HG03520 (cell line): ENCODE measurements around the gene SLC32A1.

Experiments
- ATAC-seq: cut with Tn5 transposase; IDR thresholded peaks from one replicate; pipeline ENCODE4 v1.9.1; 2021; ENCODE audit warnings: mild to moderate bottlenecking, moderate library complexity; ENCODE audit not compliant: unreplicated experiment

The SLC32A1 gene, protein sequence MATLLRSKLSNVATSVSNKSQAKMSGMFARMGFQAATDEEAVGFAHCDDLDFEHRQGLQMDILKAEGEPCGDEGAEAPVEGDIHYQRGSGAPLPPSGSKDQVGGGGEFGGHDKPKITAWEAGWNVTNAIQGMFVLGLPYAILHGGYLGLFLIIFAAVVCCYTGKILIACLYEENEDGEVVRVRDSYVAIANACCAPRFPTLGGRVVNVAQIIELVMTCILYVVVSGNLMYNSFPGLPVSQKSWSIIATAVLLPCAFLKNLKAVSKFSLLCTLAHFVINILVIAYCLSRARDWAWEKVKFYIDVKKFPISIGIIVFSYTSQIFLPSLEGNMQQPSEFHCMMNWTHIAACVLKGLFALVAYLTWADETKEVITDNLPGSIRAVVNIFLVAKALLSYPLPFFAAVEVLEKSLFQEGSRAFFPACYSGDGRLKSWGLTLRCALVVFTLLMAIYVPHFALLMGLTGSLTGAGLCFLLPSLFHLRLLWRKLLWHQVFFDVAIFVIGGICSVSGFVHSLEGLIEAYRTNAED

DNA sequence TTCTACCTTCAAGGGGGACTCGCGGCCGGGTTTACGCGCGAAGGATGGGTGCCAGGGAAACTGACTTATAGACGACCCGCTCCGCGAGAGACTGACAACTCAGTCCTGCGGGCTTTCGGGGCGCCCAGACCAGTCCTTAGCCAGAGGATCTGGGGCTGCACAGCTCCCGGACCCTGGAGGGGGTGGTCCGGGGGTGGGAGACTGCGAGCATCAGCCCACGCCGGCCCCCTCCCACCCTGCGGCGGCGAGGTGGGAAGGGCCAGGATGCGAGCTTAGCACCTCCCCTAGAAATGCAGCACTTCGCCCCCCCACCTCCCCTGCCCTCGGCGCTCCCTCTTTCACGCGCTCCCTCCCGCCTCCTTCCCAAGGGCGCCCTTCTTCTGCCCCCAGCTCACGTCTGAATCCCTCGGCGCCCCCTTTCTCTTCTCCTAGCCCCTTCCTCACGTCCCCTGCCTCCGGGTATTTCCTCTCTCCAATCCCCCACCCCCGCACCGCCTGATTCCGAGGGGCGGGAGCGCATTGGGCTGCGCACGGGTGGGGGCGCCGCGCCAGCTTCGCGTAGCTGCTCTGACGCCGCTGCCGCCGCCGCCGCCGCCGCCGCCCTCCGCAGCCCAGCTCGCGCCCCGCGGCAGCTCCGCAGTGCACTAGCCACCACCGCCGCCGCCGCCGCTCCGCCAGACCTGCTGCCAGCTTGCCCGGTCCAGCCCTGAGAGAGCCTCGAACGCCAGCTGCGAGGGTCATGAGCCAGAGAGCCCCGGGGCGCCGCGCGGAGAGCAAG lies at the start of gene SLC32A1:
SLC32A1 (plus strand) TSS at position 639 of the 778 bp plus-strand sequence. CDS start 239 bp downstream, outside the sequence.
- no peak for ATAC-seq

DNA sequence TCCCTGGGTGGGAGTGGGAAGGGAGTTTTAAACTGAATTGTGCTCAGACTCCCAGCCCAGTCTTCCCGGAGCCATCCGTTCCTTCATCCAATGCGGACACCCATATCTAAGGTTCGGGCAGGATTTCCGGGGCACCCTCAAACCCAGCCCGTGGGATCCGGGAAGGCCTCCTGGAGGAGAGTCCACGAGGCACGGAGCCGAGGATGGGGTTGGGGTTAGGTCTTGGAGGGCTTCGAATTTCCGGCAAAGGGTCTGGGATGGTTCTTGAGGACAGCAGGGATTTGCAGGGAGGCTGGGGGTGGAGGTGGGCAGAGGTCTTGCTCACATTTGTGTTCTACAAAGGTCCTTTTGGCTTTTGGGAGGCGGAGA lies 49.5 kb upstream of the SLC32A1 start:
- no peak for ATAC-seq

DNA sequence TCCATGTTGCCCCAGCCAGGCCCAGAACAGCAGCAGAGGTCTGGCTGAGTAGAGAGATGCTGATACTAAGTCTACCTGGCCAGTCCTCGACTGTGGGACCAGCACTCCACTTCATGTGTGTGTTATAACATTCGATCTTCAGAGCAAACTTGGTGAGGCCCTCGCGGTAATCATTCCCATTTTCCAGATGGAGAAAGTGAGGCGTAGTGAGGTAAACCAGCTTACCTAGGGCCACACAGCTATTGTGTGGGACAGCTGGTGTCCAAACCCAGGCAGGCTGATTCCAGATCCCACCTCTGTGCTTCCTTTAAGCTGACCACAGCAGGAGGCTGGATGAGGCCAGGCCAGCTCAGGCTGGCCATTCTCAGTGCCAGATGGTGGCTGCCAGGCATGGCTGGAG lies 47.7 kb upstream of the SLC32A1 start:
- ATAC-seq = no peak

DNA sequence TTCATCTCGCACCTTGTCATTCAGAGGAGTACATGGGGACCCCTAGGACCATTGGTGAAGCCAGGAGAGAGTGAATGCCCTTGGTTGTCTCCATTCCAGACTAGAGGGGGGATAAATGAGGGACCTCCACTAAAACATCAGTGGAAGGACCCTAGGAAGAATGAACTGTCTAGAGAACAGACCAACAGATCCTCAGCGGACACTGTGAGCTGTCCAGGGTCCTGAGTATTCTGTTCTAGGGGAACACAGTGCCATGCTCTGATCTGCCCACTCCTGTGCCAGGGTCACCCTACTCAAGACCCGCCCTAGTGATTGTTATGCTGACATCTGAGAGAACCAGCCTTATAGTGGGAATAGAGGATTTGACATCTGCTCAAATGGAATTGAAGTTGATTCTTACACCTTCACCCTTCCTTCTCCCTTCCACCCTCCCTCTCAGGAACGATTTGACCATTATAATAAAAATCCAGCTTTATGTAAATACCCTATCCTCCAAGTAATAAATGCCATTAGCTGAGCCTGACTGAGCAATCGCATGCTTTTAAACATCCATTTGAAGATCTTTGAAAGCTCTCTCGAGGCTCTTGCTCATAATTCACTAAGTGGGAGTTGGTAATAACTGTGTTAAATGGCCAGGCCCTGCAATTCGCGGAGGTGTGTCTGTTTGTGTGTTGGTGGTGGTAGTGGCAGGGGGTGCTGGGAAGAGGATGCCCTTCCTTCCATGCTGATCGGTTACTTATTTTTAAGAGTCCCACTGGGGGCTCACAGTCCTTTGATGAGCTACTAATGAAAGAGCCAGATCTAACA lies 43.6 kb upstream of the SLC32A1 start:
- ATAC-seq = no peak

DNA sequence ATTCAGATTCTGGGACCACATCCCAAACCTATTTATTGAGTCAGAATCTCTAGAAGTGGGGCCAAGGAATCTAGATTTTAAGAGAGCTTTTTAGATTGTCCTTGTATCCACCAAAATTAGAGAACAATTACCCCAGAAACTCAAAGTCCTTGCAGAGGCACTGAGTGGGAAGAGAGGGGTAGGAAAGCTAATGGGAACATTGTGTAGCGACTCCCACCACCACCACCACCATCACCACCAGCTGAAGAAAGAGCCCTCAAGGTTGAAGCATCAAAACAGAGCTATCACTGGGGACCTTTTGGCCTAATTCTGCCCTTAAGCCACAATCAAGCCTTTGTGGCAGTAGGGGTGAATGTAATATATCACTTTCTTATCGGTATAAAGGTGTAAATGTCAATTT lies 39.0 kb upstream of the SLC32A1 start:
- no peak for ATAC-seq

DNA sequence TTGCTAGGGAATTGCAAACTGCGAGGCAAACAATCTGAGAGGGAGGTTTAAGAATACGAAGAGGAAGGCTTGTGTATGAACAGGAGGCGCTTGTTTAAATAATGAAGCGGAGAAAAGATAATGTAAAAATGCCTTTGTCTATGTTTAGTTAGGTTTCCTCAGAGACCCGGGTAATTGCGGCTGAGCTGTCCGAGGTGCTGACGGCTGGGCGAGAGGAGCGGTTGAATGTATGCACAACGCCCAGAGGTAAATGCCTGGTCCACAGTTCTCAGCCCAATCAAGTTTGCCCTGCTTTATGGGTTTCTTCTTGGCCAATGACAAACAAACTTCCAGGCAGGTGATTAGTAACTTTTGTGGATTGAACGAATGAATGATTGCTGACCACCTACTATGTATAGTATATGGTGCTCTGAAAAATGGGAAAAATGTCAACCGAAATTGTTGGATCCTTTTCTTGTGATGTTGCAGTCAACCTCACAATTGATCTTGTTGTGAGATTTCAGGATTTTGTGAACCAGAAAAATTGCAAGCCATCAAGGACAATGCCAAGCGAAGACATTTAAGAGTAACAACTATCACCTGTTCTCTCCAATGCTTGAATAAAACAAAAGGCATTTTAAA lies 38.3 kb upstream of the SLC32A1 start:
- ATAC-seq = no peak

DNA sequence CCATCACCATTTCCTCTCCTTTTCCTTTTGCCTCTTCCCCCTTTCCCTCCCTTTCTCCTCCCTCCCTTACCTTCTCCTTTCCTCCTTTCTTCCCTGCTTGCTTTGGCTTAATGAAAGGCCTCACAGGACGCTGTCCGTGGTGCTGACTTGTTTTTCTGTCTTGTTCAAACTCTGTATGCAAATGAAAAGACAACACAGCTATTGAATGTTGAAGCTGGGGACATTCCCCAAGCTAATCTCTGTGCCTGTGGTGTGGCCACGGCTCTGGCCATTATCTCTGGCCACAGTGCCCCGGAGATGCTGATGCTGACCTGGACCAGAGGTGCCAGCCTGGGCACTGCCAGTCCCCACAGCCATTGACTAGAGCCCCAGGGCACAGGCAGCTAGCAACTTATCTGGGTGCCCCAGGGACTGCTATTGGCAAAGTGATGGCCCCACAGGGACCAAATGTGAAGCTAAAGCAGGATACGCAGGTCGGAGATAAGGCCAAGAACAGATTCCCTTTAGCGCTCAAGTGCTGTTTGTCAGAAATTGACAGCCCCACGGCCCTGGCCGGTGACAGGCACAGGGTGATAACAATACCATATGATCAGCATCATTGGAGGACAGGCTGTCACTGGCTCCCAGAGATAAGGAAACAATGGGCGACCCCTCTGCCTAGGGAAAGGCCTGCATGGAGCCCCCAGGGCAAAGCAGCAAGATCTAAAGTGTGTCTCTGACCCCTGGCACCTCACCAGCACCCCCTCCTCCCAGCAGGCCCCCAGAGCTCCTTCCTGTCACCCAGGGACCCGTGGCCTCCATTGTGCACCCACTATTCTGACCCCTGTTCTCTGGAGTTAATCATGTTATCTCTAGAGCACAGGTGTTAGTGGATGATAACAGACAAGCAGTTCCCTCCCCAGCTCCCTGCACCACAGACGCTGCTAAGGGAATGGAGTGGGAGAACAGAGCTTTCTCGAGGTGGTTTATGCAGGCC lies 31.6 kb upstream of the SLC32A1 start:
- no peak for ATAC-seq

DNA sequence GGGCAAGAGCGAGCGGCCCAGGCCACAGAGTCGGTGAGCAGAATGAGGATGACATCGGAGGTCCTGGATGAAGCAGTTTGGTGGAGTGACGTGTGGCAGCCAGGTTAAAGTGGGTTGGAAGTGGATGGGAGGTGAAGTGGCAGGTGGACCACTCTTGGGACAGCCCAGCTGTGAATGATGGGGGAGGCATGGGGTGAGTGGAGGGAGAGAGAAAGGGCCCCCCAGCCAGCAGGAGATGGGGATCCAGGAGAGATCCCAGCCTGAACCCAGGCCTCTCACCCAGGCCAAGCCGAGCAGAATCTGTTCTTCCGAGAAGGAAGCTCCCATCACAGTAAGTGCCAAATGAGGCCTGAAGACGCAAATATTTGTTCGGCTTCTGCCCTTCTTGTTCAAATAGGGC lies 27.0 kb upstream of the SLC32A1 start:
- no peak for ATAC-seq

DNA sequence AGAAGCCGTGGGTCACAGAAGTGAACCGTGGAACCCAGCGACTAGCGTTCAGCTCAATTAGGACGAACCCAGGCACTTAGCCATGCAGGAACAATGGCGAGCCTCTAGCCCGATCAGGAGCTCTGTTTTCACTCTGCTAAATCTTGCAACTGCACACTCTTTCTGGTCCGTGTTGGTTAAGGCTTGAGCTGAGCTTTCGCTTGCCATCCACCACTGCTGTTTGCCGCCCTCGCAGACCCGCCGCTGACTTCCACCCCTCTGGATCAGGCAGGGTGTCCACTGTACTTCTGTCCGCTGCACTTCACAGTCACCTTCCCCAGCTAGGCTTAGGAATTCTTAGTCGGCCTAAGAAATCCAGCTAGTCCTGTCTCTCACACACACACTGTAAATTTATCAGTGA lies 25.7 kb upstream of the SLC32A1 start:
- no peak for ATAC-seq

DNA sequence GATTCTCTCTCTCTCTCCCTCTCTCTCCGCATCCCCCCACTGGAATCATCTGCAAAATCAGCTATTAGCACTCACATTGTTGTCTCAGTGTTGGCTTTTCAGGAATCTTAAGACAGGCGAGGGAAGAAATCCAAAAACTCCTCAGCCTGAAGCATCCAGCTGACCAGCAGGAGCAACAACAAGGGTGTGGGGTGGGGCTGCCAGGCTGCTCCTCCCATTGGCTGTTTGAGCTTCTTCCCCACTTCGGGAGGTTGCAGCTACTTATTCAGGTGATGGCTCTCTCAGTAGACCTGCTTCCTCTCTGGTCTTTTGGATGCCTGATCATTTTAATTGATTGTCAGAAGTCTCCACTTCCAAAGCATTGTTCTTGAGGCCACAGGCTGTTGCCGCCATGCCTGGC lies 24.1 kb upstream of the SLC32A1 start:
- ATAC-seq = no peak

DNA sequence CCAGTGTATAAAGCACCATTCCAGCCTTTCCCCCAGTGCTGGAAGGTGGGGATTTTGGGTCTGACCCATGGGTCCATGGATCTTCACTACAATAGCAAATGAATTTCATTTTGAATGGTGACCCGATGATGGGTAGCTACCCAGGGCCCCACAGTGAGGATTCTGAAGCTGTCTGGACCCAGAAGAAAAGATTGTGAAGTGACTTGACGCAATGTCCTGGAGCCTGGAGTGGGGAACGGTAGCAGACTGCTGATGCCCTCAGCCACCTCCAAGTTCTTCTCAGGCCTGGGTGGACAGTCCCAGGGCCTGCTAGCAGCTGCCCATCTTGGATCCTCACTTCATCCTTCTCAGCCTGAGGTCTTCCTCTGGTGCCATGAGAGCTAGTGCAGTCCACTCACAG lies 23.4 kb upstream of the SLC32A1 start:
- ATAC-seq = no peak

DNA sequence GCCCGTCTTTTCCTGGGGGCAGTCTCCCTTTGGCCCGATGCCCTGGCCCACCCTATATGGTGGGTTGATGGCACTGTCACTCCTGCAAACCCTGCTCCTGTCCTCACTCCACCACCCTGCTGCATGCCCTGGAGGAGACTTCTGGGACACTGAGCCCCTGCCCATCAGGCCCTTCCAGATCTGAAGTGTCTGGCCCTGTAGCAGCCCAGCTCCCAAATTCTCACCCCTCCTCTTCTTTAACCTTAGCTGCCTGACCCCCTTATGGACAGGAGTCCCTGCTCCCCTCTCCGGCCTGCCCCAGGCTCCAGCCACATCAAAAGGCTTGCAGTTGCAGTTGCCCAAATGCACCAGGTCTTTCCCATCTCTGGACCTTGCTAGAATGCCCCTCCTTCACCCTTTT lies 20.8 kb upstream of the SLC32A1 start:
- ATAC-seq = no peak

DNA sequence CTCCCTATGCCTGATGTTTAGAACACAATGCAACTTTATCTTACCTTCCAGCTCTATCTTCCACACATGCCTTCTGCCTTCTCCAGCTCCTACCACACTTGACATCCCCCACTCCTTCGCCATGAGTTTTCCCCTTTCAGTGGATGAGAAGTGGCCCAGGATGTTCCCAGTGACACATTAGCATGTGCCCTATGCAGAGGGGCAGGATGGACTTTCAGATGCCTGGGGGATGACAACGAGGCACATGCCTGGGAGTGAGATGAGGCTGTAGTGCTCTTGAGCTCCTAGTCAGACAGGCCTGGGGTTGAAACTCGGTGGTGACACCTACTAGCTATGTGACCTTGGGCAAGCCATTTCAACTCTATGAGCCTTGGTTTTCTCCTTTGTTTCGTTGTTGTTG lies 20.1 kb upstream of the SLC32A1 start:
- no peak for ATAC-seq

DNA sequence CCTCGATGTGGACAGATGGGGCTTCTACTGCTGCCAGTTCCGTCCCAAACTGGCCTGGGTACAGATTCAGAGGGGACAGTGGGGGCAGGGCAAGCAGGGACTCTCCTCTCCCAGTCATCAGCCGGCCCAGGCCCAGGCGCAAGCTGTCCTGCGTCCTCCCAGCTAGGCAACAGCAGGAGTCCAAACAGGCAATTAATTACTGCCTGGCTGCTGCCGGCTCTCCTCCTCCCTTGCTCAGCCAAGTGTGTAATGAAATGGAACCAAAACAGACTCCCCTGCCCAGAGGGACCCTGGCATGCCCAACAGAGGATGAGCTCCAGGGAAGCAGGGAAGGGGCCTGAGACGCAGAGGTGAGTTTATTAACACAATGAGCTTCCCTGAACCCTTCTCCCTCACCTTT lies 17.8 kb upstream of the SLC32A1 start:
- ATAC-seq = no peak

DNA sequence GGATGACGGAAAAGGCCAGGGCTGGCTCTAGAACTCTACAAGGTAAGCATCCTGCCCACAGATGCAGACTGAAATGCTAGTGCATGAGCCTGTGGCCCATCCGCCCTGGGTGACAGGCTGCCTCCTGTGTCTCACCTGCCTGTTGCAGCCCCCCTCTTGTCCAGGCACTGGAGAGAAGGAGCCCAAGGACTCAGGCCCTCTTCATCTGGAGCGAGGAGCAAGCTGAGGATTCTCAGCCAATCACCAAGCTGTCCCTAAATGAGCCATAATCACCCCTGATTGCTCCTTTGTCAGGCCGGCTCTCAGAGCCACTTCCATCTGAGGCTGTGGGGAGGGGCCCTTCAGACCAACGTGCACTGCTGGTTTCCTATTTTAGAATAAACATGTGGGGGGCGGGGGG lies 10.0 kb upstream of the SLC32A1 start:
- ATAC-seq = no peak

DNA sequence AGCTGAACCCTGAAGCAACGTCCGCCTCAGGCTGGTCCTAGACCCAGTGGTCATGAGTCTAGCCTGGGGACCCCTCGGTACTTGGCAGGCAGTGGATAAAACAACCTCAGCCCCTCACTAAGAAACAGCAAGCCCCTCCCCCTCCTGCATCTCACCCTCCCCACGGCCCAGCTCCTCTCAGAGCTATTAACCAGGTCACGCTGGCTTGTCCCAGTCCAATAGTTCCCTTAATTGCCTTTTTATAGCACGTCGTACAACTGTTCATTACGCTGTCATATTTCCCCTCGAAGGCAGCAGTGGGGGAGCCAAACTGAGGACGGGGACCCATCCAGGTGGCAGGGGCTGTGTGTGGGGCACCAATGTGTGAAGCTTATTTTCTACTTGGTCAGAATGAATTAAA lies 8.6 kb upstream of the SLC32A1 start:
- ATAC-seq = no peak

DNA sequence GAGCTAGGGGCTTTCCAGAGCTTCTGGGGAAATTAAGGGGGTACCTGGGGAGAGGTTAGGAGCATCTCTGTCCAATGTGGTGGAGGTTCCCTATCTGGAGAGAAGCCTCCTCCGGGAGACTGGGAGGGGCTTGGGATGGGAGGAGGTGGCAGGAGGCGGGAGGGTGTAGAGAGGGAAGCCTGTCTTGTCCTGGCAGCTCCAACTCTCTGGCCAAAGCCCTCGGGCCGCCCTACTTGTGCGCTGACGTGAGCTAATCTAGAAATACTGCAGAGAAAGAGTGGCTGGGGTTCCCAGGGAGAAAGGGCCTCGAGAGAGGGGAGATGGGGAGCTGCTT lies 1.6 kb upstream of the SLC32A1 start:
- no peak for ATAC-seq

DNA sequence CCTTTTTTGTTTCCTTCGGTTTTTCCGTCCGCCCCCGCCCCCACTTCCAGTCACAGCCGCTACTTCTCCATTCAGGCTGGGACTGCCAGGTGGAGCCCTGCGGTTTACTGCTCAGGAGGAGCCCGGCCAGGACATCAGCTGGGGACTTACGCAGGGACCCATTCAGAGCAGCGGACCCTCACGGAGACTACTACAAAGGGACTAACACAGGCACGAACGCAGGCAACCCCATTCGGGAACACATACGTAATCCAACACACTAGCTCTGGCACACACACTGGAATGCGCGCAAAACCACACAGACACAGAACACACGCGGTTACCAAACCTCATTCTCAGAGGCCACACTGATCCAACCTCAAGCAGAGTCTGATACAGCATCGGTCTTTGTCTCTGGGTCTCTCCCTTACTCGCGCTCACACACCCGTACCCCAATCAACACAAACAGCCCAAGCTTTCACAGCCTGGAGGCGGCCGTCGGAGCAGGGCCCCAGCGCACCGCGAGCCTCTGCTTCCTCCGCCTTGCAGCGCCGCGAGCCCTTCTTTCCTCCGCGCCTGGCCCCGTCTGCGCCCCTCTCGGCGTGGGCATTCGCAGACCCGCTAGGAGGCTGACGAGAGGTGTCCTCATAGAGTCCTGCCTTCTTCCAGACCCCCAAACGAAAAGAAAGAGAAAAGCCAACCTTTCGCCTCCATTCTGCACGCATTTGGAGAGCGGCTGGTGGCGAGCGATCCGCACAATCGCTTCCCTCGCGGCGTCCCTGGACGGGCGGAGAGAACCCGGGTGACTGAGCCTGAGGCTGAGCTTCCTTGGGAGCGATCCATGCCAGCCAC lies 1.1 kb upstream of the SLC32A1 start:
- ATAC-seq = no peak

DNA sequence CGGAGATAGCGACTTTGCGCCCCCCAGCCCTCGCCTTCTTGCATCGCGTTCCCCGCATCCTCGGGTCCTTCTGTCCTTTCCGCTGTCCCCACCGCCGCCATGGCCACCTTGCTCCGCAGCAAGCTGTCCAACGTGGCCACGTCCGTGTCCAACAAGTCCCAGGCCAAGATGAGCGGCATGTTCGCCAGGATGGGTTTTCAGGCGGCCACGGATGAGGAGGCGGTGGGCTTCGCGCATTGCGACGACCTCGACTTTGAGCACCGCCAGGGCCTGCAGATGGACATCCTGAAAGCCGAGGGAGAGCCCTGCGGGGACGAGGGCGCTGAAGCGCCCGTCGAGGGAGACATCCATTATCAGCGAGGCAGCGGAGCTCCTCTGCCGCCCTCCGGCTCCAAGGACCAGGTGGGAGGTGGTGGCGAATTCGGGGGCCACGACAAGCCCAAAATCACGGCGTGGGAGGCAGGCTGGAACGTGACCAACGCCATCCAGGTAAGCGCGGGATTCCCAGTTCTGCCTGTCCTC lies 401 bp downstream of the SLC32A1 start:
- ATAC-seq = no peak
